Tibial nerve (tissue), 4 donors: Measurements from ENCODE around the gene LSM14B. TPM values are rescaled to one million over a fixed set of nuclear protein-coding genes. Genes with fewer than 3 reads are reported as not detected.
"Not testable (repeated sequence)": the region's sequence is repeated elsewhere in the genome, so short reads cannot be mapped to it uniquely, and the experiment has no call there.

Experiments used
- DNase-seq, 2 donors: peaks; one replicate each; pipeline ENCODE4 v3.0.0-alpha.2; 2019; ENCODE audit warnings: low spot score in 2 of 2
- H3K27ac ChIP-seq, 4 donors: fragments of 200-600 bp; sonication (generic) in 3 of 4; one replicate each; pipeline ENCODE4 v1.5.1; 2017 to 2019; ENCODE audit warnings: mild to moderate bottlenecking in 1 of 4
- H3K27me3 ChIP-seq, 2 donors: fragments of 200-600 bp; sonication (generic) in 1 of 2; one replicate each; pipeline versions ENCODE4 v1.5.1 to v1.6.0; 2017 to 2019
- H3K36me3 ChIP-seq, 3 donors: fragments of 200-600 bp; sonication (generic); one replicate each; pipeline ENCODE4 v1.5.1; 2018 to 2019
- H3K4me1 ChIP-seq, 4 donors: fragments of 200-600 bp; sonication (generic) in 3 of 4; one replicate each; pipeline ENCODE4 v1.5.1; 2017 to 2019
- H3K4me3 ChIP-seq, 4 donors: fragments of 200-600 bp; sonication (generic) in 3 of 4; one replicate each; pipeline ENCODE4 v1.5.1; 2017 to 2019; ENCODE audit warnings: mild to moderate bottlenecking in 1 of 4, moderate library complexity in 1 of 4
- H3K9me3 ChIP-seq, 4 donors: fragments of 200-600 bp; sonication (generic) in 3 of 4; one replicate each; pipeline ENCODE4 v1.5.1; 2017 to 2019
- CTCF ChIP-seq, 5 experiments: fragments of 200-600 bp in 3 of 5; fragments of 450-650 bp in 2 of 5; sonication (generic) in 3 of 5; IDR thresholded peaks; one replicate each; pipeline ENCODE4 v1.5.1; 2016 to 2019; ENCODE audit warnings: antibody characterized with exemption in 5 of 5, mild to moderate bottlenecking in 3 of 5, moderate library complexity in 2 of 5
- EP300 ChIP-seq, 2 donors: sonication (generic); formaldehyde crosslinking; IDR thresholded peaks; one replicate each; pipeline ENCODE4 v1.6.1; 2017; ENCODE audit warnings: antibody characterized with exemption in 2 of 2, mild to moderate bottlenecking in 1 of 2
- POLR2A ChIP-seq, 2 donors: fragments of 450-650 bp; IDR thresholded peaks; one replicate each; pipeline ENCODE4 v1.6.1; 2017; ENCODE audit warnings: antibody characterized with exemption in 2 of 2, mild to moderate bottlenecking in 2 of 2, moderate library complexity in 2 of 2
- WGBS, 2 donors: methylation state at CpG; one replicate each; pipeline ENCODE4 v1.1.5; 2018; 5-methylcytosine and 5-hydroxymethylcytosine counted together
- total RNA-seq, 4 donors: library from RNA; depleted of rRNA; stranded (reverse); fragments of >200 nt; gene quantifications; one replicate each; pipeline ENCODE4 v1.1.0, GENCODE V29; 2016

Gene LSM14B
- total RNA-seq, 4 donors from 2014 or later: 23.8 to 32.6 (median 28.5) TPM

GRCh38 chr20:62146019-62146755 is 23.9 kb downstream of the LSM14B start:
- no peak overlapping the region for H3K27ac ChIP-seq
- TF ChIP-seq CTCF (IDR thresholded peaks at IDR 0.05) (no peak), POLR2A (IDR thresholded peaks at IDR 0.05) (no peak), EP300 (IDR thresholded peaks at IDR 0.05) (no peak)
- H3K36me3 ChIP-seq: no peaks in the 10 kb centered on the region
- 94 to 95% methylated on average over 21 to 22 of the region's 22 CpGs for WGBS, 2 donors
- H3K27me3 ChIP-seq: no peaks in the 10 kb centered on the region
- peaks cover 1 to 69% (median 23%) of the 10 kb centered on the region in 4 donors for H3K4me1 ChIP-seq
- H3K9me3 ChIP-seq: no peaks in the 10 kb centered on the region
- no peak for DNase-seq
- H3K4me3 ChIP-seq: no peak overlapping the region

- H3K36me3 ChIP-seq: peaks cover 0 to 2% (median 0%) of the 10 kb centered on the region in 3 donors
- no peak for DNase-seq
- no peak for TF ChIP-seq EP300 (IDR thresholded peaks at IDR 0.05)
- no peak overlapping the region for H3K4me3 ChIP-seq
- no peaks in the 10 kb centered on the region for H3K27me3 ChIP-seq
- no peak overlapping the region for H3K27ac ChIP-seq
- H3K9me3 ChIP-seq: no peaks in the 10 kb centered on the region
- 92 to 95% methylated on average over 6 of the region's 6 CpGs for WGBS, 2 donors
- peaks cover 0 to 62% (median 14%) of the 10 kb centered on the region in 4 donors for H3K4me1 ChIP-seq
Observed at GRCh38 chr20:62147125-62147524, 24.9 kb downstream of the LSM14B start.

GRCh38 chr20:62147528-62147927 is 25.3 kb downstream of the LSM14B start:
- DNase-seq: no peak
- TF ChIP-seq CTCF (IDR thresholded peaks at IDR 0.05) (no peak), EP300 (IDR thresholded peaks at IDR 0.05) (no peak), POLR2A (IDR thresholded peaks at IDR 0.05) (no peak)
- H3K9me3 ChIP-seq: no peaks in the 10 kb centered on the region
- no peak overlapping the region for H3K4me3 ChIP-seq
- no peak overlapping the region for H3K27ac ChIP-seq
- H3K4me1 ChIP-seq: peaks cover 0 to 62% (median 14%) of the 10 kb centered on the region in 4 donors
- H3K27me3 ChIP-seq: no peaks in the 10 kb centered on the region
- WGBS, 2 donors: 92 to 95% methylated on average over 9 of the region's 9 CpGs
- H3K36me3 ChIP-seq: peaks cover 0 to 6% (median 0%) of the 10 kb centered on the region in 3 donors

GRCh38 chr20:62148383-62148782 is 26.1 kb downstream of the LSM14B start:
- H3K4me1 ChIP-seq: peaks cover 0 to 62% (median 14%) of the 10 kb centered on the region in 4 donors
- DNase-seq, H3K4me3 ChIP-seq, H3K27ac ChIP-seq, H3K27me3 ChIP-seq, H3K9me3 ChIP-seq: not testable (repeated sequence)
- peaks cover 0 to 14% (median 0%) of the 10 kb centered on the region in 3 donors for H3K36me3 ChIP-seq
- 94 to 100% methylated on average over 1 to 10 of the region's 10 CpGs for WGBS, 2 donors

GRCh38 chr20:62148908-62149314 is 26.6 kb downstream of the LSM14B start:
- Histone ChIP-seq H3K9me3 (no peaks in the 10 kb centered on the region), H3K27me3 (no peaks in the 10 kb centered on the region), H3K4me3 (no peak overlapping the region), H3K36me3 (peaks cover 0 to 19% (median 0%) of the 10 kb centered on the region in 3 donors), H3K27ac (no peak overlapping the region), H3K4me1 (peaks cover 0 to 62% (median 14%) of the 10 kb centered on the region in 4 donors)
- no peak for DNase-seq
- 77 to 95% methylated on average over 13 to 17 of the region's 20 CpGs for WGBS, 2 donors
- TF ChIP-seq EP300 (IDR thresholded peaks at IDR 0.05) (no peak), POLR2A (IDR thresholded peaks at IDR 0.05) (no peak), CTCF (IDR thresholded peaks at IDR 0.05) (no peak)

GRCh38 chr20:62149532-62150309 is 27.4 kb downstream of the LSM14B start:
- Histone ChIP-seq H3K27ac (no peak overlapping the region), H3K4me3 (no peak overlapping the region), H3K4me1 (peaks cover 0 to 57% (median 11%) of the 10 kb centered on the region in 4 donors), H3K36me3 (peaks cover 0 to 26% (median 0%) of the 10 kb centered on the region in 3 donors), H3K9me3 (no peaks in the 10 kb centered on the region), H3K27me3 (no peaks in the 10 kb centered on the region)
- 48 to 57% methylated on average over 22 of the region's 24 CpGs for WGBS, 2 donors
- DNase-seq: no peak
- no peak for TF ChIP-seq POLR2A (IDR thresholded peaks at IDR 0.05)
- no peak for TF ChIP-seq CTCF (IDR thresholded peaks at IDR 0.05)
- TF ChIP-seq EP300 (IDR thresholded peaks at IDR 0.05): no peak
